Natural killer cell (primary cell): ENCODE measurements around the gene IFI6. TPM values are rescaled to one million over a fixed set of nuclear protein-coding genes. Genes with fewer than 3 reads are reported as not detected.
A peak's percentile ranks its signal among the peaks of the same experiment; 100 is the strongest.

ENCODE experiments used
- ATAC-seq, 3 donors: fragments of 150-1000 bp in 2 of 3; fragments of 200-7000 bp in 1 of 3; cut with Tn5 transposase; 1 replicate in 1 of 3; 2 replicates in 2 of 3; pipeline ENCODE4 v1.10.0; 2021; ENCODE audit warnings: mild to moderate bottlenecking in 2 of 3, moderate library complexity in 2 of 3
- DNase-seq, 2 donors: peaks; one replicate each; pipeline versions ENCODE4 v3.0.0 to v3.0.0-alpha.2; 2013 to 2021; ENCODE audit warnings: mixed read lengths in 1 of 2
- H3K27ac ChIP-seq: one replicate; pipeline ENCODE4 v1.5.1; 2013; ENCODE audit warnings: mild to moderate bottlenecking, low read length
- H3K27me3 ChIP-seq: one replicate; pipeline ENCODE4 v1.6.1; 2013; ENCODE audit warnings: low read length; ENCODE audit not compliant: control insufficient read depth, insufficient read depth
- H3K36me3 ChIP-seq: one replicate; pipeline ENCODE4 v1.6.1; 2013; ENCODE audit warnings: low read length; ENCODE audit not compliant: control insufficient read depth, insufficient read depth
- H3K4me1 ChIP-seq: one replicate; pipeline ENCODE4 v1.6.1; 2013; ENCODE audit warnings: low read length; ENCODE audit not compliant: control insufficient read depth, insufficient read depth
- H3K4me3 ChIP-seq: one replicate; pipeline ENCODE4 v1.5.1; 2013; ENCODE audit warnings: low read length
- H3K9me3 ChIP-seq: one replicate; pipeline ENCODE4 v1.6.1; 2013; ENCODE audit warnings: low read length; ENCODE audit not compliant: control insufficient read depth, insufficient read depth
- H3K27ac Mint-ChIP-seq, 2 donors: one replicate each; pipeline ENCODE4 v1.8.0; 2022; ENCODE audit warnings: mild to moderate bottlenecking in 2 of 2, mixed read lengths in 2 of 2, moderate library complexity in 1 of 2
- H3K27me3 Mint-ChIP-seq, 2 donors: one replicate each; pipeline ENCODE4 v1.8.0; 2022; ENCODE audit warnings: low read depth in 2 of 2, mixed read lengths in 2 of 2
- H3K36me3 Mint-ChIP-seq: one replicate; pipeline ENCODE4 v1.8.0; 2022; ENCODE audit warnings: mixed read lengths
- H3K4me1 Mint-ChIP-seq, 2 donors: one replicate each; pipeline ENCODE4 v1.8.0; 2022; ENCODE audit warnings: mixed read lengths in 2 of 2
- H3K4me3 Mint-ChIP-seq: one replicate; pipeline ENCODE4 v1.8.0; 2022; ENCODE audit warnings: mild to moderate bottlenecking, moderate library complexity, mixed read lengths
- H3K9me3 Mint-ChIP-seq, 2 donors: one replicate each; pipeline ENCODE4 v1.8.0; 2022; ENCODE audit warnings: mixed read lengths in 2 of 2
- WGBS: methylation state at CpG from one replicate; pipeline ENCODE4 v1.1.7; 2013; ENCODE audit warnings: missing lambda C conversion rate; ENCODE audit not compliant: insufficient coverage; 5-methylcytosine and 5-hydroxymethylcytosine counted together
- intact Hi-C: fragments of 100-400 bp; cut with micrococcal nuclease; formaldehyde crosslinking; loops from one replicate; pipeline ENCODE4 v1.14.2; 2022
- total RNA-seq, 4 donors: library from RNA; stranded (reverse); fragments of 120-200 nt in 1 of 4; gene quantifications; one replicate each; pipeline versions ENCODE4 v1.2.3 to v1.2.4, GENCODE V29; 2013 to 2022
- TF ChIP-seq, protein P1 (sequence below): fragments of 200-600 bp; IDR thresholded peaks from one replicate; pipeline ENCODE4 v1.8.0; 2022; ENCODE audit warnings: antibody characterized with exemption

IFI6 gene
- total RNA-seq, 3 donors from 2014 or later (not counting 1 experiment from before 2014, with no cell fraction given) = 26.7 to 36.0 (median 34.8) TPM

DNA sequence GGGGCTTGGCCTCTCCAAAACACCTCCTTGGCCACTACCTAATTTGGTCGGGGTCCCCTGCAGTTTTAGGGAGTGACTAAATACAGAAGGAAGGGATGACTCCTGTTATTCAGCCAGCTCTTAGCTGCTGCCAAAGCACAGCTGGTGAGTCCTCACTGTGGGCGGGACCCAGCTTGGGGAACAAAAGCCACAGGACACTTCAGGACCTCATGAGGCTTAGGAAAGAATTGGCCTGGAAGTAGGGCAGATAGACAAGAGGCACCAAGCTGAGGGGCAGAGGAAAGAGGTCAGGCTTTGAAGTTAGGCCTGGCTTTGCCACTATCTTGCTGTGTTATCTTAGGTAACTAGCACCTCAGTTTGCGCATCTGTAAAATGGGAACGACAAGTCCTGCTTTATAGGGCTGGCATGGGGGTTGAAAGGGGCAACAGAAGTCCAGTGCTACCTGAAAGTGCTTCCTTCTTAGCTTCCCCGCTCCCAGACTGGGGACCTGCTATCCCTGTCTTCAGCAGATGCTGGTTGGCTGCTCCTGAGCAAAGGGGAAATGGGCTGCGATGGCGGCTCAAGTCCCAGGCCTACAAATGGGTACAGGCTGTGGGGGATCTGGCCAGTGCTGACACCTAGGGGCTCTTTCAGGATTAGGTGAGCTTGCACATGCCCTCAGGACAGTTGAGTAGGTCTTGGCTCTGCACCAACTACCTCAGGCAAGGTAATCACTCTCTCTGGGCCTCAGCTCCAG lies 15.7 kb downstream of the IFI6 start:
- no peak overlapping the region for H3K27ac ChIP-seq
- intact Hi-C loops = no loop called here
- WGBS = 95% methylated on average over 6 of the region's 7 CpGs
- ATAC-seq = no peak
- Mint-ChIP-seq H3K4me1 (peaks cover 28 to 41% of the 10 kb centered on the region in 2 donors), H3K27ac (peak overlapping the region; percentile 16 to 53), H3K9me3 (no peaks in the 10 kb centered on the region), H3K4me3 (no peak overlapping the region), H3K27me3 (no peaks in the 10 kb centered on the region), H3K36me3 (no peaks in the 10 kb centered on the region)
- no peak overlapping the region for H3K4me3 ChIP-seq
- no peaks in the 10 kb centered on the region for H3K27me3 ChIP-seq
- H3K9me3 ChIP-seq = no peaks in the 10 kb centered on the region
- H3K4me1 ChIP-seq = peaks cover 37% of the 10 kb centered on the region
- H3K36me3 ChIP-seq = no peaks in the 10 kb centered on the region
- no peak for DNase-seq
- TF ChIP-seq, protein P1, sequence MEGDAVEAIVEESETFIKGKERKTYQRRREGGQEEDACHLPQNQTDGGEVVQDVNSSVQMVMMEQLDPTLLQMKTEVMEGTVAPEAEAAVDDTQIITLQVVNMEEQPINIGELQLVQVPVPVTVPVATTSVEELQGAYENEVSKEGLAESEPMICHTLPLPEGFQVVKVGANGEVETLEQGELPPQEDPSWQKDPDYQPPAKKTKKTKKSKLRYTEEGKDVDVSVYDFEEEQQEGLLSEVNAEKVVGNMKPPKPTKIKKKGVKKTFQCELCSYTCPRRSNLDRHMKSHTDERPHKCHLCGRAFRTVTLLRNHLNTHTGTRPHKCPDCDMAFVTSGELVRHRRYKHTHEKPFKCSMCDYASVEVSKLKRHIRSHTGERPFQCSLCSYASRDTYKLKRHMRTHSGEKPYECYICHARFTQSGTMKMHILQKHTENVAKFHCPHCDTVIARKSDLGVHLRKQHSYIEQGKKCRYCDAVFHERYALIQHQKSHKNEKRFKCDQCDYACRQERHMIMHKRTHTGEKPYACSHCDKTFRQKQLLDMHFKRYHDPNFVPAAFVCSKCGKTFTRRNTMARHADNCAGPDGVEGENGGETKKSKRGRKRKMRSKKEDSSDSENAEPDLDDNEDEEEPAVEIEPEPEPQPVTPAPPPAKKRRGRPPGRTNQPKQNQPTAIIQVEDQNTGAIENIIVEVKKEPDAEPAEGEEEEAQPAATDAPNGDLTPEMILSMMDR = no peak

DNA sequence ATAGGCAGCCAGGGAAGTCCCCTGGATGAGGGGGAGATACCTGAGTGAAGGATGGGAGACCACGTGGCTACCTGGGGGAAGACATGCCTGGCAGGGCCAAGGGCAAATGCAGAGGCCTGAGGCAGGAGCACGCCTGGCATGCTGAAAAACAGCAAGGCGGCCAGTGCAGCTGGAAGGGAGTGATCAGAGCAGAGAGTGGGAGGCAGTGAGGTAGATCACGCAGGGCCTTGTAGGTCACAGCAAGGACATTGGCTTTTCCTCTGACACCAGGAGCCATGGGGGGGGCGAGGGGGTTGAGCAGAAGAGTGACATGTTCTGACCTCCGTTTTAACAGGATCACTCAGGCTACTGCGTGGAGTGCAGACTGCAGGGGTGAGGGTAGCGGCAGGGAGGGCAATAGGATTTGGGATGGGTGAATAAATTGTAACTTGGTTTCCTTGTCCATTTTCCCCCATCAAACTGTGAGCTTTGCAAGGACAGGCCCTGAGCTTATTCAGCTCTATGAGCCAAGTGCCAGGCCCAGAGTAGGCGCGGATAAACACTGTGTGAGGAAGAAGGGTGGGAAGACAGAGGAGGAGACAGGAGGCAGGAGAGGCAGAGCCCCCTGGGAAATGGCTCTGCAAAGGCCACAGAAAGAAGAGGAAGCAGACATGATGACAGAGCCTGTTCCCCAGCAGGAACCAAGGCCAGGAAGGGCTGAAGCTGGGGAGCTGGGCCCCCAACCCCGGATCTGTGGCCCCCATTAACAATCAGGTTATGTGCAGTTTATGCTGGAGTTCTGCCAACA lies 16.6 kb downstream of the IFI6 start:
- peaks cover 25 to 39% of the 10 kb centered on the region in 2 donors for H3K4me1 Mint-ChIP-seq
- Histone ChIP-seq H3K27me3 (no peaks in the 10 kb centered on the region), H3K36me3 (no peaks in the 10 kb centered on the region), H3K27ac (no peak overlapping the region), H3K4me3 (no peak overlapping the region), H3K4me1 (peaks cover 31% of the 10 kb centered on the region), H3K9me3 (no peaks in the 10 kb centered on the region)
- TF ChIP-seq, protein P1 = no peak
- DNase-seq = no peak
- no peaks in the 10 kb centered on the region for H3K9me3 Mint-ChIP-seq
- no peaks in the 10 kb centered on the region for H3K36me3 Mint-ChIP-seq
- H3K4me3 Mint-ChIP-seq = no peak overlapping the region
- ATAC-seq = no peak
- H3K27me3 Mint-ChIP-seq = no peaks in the 10 kb centered on the region
- intact Hi-C loops = no loop called here
- H3K27ac Mint-ChIP-seq = no peak overlapping the region
- 87% methylated on average over 11 of the region's 11 CpGs for WGBS

DNA sequence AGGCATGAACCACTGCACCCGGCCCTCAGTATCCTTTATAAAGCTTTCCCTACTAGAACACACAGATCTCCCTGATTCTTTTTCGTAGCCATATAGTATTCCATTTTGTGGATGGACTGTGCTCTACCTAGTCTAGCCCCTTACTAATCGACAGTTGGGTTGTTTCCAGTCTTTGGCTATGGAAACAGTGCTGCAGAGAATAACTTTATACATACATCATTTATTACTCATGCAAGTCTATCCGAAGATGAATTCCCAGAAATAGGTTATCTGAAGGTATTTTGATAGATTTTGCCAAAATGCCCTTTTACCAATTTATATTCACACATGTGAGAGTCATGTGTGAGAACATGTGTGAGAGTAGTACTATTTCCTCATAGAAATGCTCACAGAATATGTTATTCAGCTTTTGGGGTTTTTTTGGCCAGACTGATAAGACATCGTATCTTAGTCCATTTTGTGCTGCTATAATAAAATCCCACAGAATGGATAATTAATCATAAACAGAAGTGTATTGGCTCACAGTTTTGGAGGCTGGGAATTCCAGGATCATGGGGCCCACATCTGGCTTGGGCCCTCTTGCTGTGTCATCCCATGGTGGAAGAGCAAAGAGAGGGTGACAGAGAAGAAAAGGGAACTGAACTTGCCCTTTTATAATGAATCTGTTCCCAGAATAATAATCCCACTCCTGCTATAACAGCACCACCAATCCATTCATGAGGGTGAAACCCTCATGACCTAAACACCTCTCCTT lies 19.7 kb downstream of the IFI6 start:
- H3K4me3 ChIP-seq = no peak overlapping the region
- intact Hi-C loops = no loop called here
- no peak overlapping the region for H3K4me3 Mint-ChIP-seq
- no peaks in the 10 kb centered on the region for H3K36me3 ChIP-seq
- no peak overlapping the region for H3K27ac ChIP-seq
- no peaks in the 10 kb centered on the region for H3K27me3 Mint-ChIP-seq
- no peaks in the 10 kb centered on the region for H3K36me3 Mint-ChIP-seq
- TF ChIP-seq, protein P1 = no peak
- no peaks in the 10 kb centered on the region for H3K9me3 Mint-ChIP-seq
- DNase-seq = no peak
- peaks cover 22% of the 10 kb centered on the region for H3K4me1 ChIP-seq
- 94% methylated on average over 2 of the region's 5 CpGs for WGBS
- peak overlapping the region in 1 of 2 donors; percentile 1 for H3K27ac Mint-ChIP-seq
- H3K27me3 ChIP-seq = no peaks in the 10 kb centered on the region
- peaks cover 12 to 21% of the 10 kb centered on the region in 2 donors for H3K4me1 Mint-ChIP-seq
- no peak for ATAC-seq
- H3K9me3 ChIP-seq = no peaks in the 10 kb centered on the region
